GM13977 (cell line): Measurements from ENCODE around the gene SHROOM3.

Source experiments
- DNase-seq: peaks from one replicate; pipeline ENCODE4 v3.0.0; 2012; ENCODE audit warnings: low spot score
- CTCF ChIP-seq: IDR thresholded peaks from 2 replicates; pipeline ENCODE4 v1.5.1; 2012; ENCODE audit warnings: mild to moderate bottlenecking, control low read depth; ENCODE audit not compliant: insufficient read depth; ENCODE audit errors: extremely low read depth, missing control alignments
- in situ Hi-C: fragments of 300-500 bp; cut with MboI; formaldehyde crosslinking; loops from one replicate; pipeline ENCODE4 v1.12.0; 2022; ENCODE audit warnings: low sequenced_read_pairs, low pct_unique_long_range_greater_than_20kb, mixed read lengths, inconsistent platforms; ENCODE audit not compliant: unreplicated experiment

Gene SHROOM3

GRCh38 chr4:76803522-76803921 is 368.5 kb downstream of the SHROOM3 start:
- TF ChIP-seq CTCF, result no peak
- no peak for DNase-seq
- in situ Hi-C loops, result no loop called here

GRCh38 chr4:76804096-76804495 is 369.1 kb downstream of the SHROOM3 start:
- in situ Hi-C loops, result no loop called here
- TF ChIP-seq CTCF, result no peak
- no peak for DNase-seq

- in situ Hi-C loops, result no loop called here
- TF ChIP-seq CTCF, result no peak
- no peak for DNase-seq
Measured at GRCh38 chr4:76806346-76806745, 371.3 kb downstream of the SHROOM3 start.

GRCh38 chr4:76806757-76807156 is 371.7 kb downstream of the SHROOM3 start:
- no peak for TF ChIP-seq CTCF
- in situ Hi-C loops, result no loop called here
- no peak for DNase-seq

- no peak for TF ChIP-seq CTCF
- in situ Hi-C loops, result no loop called here
- no peak for DNase-seq
Measured at GRCh38 chr4:76809594-76810305, 374.7 kb downstream of the SHROOM3 start.

GRCh38 chr4:76811604-76812412 is 376.8 kb downstream of the SHROOM3 start:
- in situ Hi-C loops, result no loop called here
- DNase-seq, result no peak
- no peak for TF ChIP-seq CTCF
